ENCODE measurements around the gene UTS2B. TPM values are rescaled to one million over a fixed set of nuclear protein-coding genes. Genes with fewer than 3 reads are reported as not detected.

UTS2B gene
- total RNA-seq, 4 donors from 2014 or later = 0.27 to 3.4 (median 2.2) TPM; not detected in 1

- DNase-seq = no peak
- intact Hi-C loops (cut with DNase I; ENCODE audit: low total_unique reads) = no loop called here
- Histone ChIP-seq H3K4me1 (peaks cover 9 to 53% (median 21%) of the 10 kb centered on the region in 4 donors), H3K27me3 (no peaks in the 10 kb centered on the region), H3K4me3 (no peak overlapping the region), H3K9me3 (no peaks in the 10 kb centered on the region), H3K36me3 (no peaks in the 10 kb centered on the region), H3K27ac (no peak overlapping the region)
- in situ Hi-C loops (cut with MboI; ENCODE audit: low pct_ligation_motif_present in 1 of 4, low pct_unique_long_range_greater_than_20kb in 1 of 4, low sequenced_read_pairs in 3 of 4) = no loop called here
- 88 to 90% methylated on average over 5 of the region's 5 CpGs for WGBS, 2 donors (ENCODE audit: low coverage in 1 of 2)
- no peak for TF ChIP-seq POLR2AphosphoS5 (IDR thresholded peaks at IDR 0.05)
- no peak for TF ChIP-seq POLR2A (IDR thresholded peaks at IDR 0.05)
- no peak for TF ChIP-seq EP300 (IDR thresholded peaks at IDR 0.05; ENCODE audit: low read depth)
- no peak for TF ChIP-seq CTCF (IDR thresholded peaks at IDR 0.05)
Measured at GRCh38 chr3:191343913-191344312, 13.6 kb upstream of the UTS2B start.

GRCh38 chr3:191343115-191343514 is 12.8 kb upstream of the UTS2B start:
- H3K4me3 ChIP-seq = no peak overlapping the region
- DNase-seq = no peak
- no peaks in the 10 kb centered on the region for H3K27me3 ChIP-seq
- no peak overlapping the region for H3K27ac ChIP-seq
- TF ChIP-seq EP300 (IDR thresholded peaks at IDR 0.05; ENCODE audit: low read depth) = no peak
- no peak for TF ChIP-seq CTCF (IDR thresholded peaks at IDR 0.05)
- TF ChIP-seq POLR2A (IDR thresholded peaks at IDR 0.05) = no peak
- TF ChIP-seq POLR2AphosphoS5 (IDR thresholded peaks at IDR 0.05) = no peak
- no peaks in the 10 kb centered on the region for H3K36me3 ChIP-seq
- in situ Hi-C loops (cut with MboI; ENCODE audit: low pct_ligation_motif_present in 1 of 4, low pct_unique_long_range_greater_than_20kb in 1 of 4, low sequenced_read_pairs in 3 of 4) (no loop called here), intact Hi-C loops (cut with DNase I; ENCODE audit: low total_unique reads) (no loop called here)
- H3K4me1 ChIP-seq = peaks cover 11 to 61% (median 25%) of the 10 kb centered on the region in 4 donors
- WGBS, 2 donors (ENCODE audit: low coverage in 1 of 2) = 48 to 69% methylated on average over 3 to 4 of the region's 4 CpGs
- H3K9me3 ChIP-seq = no peaks in the 10 kb centered on the region

GRCh38 chr3:191342411-191342810 is 12.1 kb upstream of the UTS2B start:
- DNase-seq = no peak
- Histone ChIP-seq H3K36me3 (no peaks in the 10 kb centered on the region), H3K4me1 (peaks cover 11 to 65% (median 27%) of the 10 kb centered on the region in 4 donors), H3K4me3 (no peak overlapping the region), H3K9me3 (no peaks in the 10 kb centered on the region), H3K27me3 (no peaks in the 10 kb centered on the region), H3K27ac (no peak overlapping the region)
- TF ChIP-seq EP300 (IDR thresholded peaks at IDR 0.05; ENCODE audit: low read depth) (no peak), POLR2A (IDR thresholded peaks at IDR 0.05) (no peak), CTCF (IDR thresholded peaks at IDR 0.05) (no peak), POLR2AphosphoS5 (IDR thresholded peaks at IDR 0.05) (no peak)
- intact Hi-C loops (cut with DNase I; ENCODE audit: low total_unique reads) (no loop called here), in situ Hi-C loops (cut with MboI; ENCODE audit: low pct_ligation_motif_present in 1 of 4, low pct_unique_long_range_greater_than_20kb in 1 of 4, low sequenced_read_pairs in 3 of 4) (no loop called here)

- Histone ChIP-seq H3K36me3 (no peaks in the 10 kb centered on the region), H3K27ac (no peak overlapping the region), H3K27me3 (no peaks in the 10 kb centered on the region), H3K9me3 (no peaks in the 10 kb centered on the region), H3K4me3 (no peak overlapping the region), H3K4me1 (peaks cover 11 to 66% (median 27%) of the 10 kb centered on the region in 4 donors)
- in situ Hi-C loops (cut with MboI; ENCODE audit: low pct_ligation_motif_present in 1 of 4, low pct_unique_long_range_greater_than_20kb in 1 of 4, low sequenced_read_pairs in 3 of 4) (no loop called here), intact Hi-C loops (cut with DNase I; ENCODE audit: low total_unique reads) (no loop called here)
- TF ChIP-seq POLR2AphosphoS5 (IDR thresholded peaks at IDR 0.05) (no peak), CTCF (IDR thresholded peaks at IDR 0.05) (no peak), EP300 (IDR thresholded peaks at IDR 0.05; ENCODE audit: low read depth) (no peak), POLR2A (IDR thresholded peaks at IDR 0.05) (no peak)
- 49 to 65% methylated on average over 2 of the region's 2 CpGs for WGBS, 2 donors (ENCODE audit: low coverage in 1 of 2)
- no peak for DNase-seq
Measured at GRCh38 chr3:191342006-191342405, 11.7 kb upstream of the UTS2B start.

All from transverse colon (tissue), 4 donors.